Measurements from ENCODE around the gene SUPT4H1. TPM values are rescaled to one million over a fixed set of nuclear protein-coding genes. Genes with fewer than 3 reads are reported as not detected.
"Not testable (repeated sequence)": the region's sequence is repeated elsewhere in the genome, so short reads cannot be mapped to it uniquely, and the experiment has no call there.

The SUPT4H1 gene
- total RNA-seq = 49.8 and 56.8 TPM in 2 replicates

- peak; percentile 88 to 94 for DNase-seq (ENCODE audit: low read depth in 2 of 2)
Observed at GRCh38 chr17:58351831-58352595, at the start of gene SUPT4H1. SUPT4H1 (minus strand) TSS chr17:58352201; CDS start chr17:58352135, 66 bp downstream.

DNA sequence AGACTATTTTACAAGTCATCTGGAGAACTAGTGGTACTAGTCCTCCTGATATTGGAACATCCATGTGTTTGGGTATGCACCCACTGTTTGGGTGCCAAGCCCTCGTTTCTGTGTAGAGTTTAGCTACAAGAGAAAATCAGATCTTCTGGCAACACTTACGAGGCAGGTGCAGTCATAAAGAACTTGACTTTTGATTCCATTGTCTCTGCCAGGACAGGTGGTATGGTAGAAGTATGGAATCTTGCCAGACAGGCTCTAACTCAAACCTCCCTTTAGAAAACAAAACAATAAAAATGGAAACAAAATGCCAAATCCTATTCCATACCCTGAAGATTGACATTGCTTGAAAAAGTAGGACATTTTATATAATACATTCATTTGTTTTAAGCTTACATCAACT, 49.3 kb upstream of the SUPT4H1 start:
- no peak for DNase-seq (ENCODE audit: low read depth in 2 of 2)

GRCh38 chr17:58400826-58401225, 48.8 kb upstream of the SUPT4H1 start:
- no peak for DNase-seq (ENCODE audit: low read depth in 2 of 2)

- no peak for DNase-seq (ENCODE audit: low read depth in 2 of 2)
Observed at GRCh38 chr17:58399974-58400373, 48.0 kb upstream of the SUPT4H1 start.

DNA sequence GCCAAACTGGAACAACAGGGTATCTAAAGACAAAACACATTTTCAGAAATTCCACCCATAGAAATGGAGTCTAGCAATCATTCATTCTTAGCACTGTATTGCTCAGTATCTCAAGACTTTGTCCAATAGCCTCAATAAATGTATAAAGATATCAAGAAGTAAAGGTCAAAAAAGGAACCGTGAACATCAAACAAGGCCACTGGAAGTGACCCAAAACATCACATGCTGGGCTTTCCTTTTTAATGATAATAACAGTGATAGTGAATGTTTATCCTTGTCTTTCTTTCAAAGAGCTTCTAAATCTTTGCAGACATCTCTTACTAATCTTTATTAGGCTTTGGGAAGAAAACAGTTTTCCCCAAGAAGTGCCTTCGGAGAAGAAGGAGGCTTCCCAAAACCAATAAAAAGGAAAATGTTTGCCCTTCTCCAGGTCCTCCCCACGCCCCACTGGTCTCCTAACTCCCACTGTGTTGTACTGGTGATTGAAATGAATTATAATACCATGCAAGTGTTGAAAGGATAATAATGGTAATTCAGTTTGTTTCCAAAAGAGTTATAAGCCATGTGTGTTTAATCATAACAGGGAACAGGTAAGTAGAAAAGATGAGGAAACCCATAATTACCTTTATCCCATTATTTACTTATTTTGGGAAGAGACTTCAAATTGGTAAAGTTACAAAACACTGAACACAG, 46.7 kb upstream of the SUPT4H1 start:
- no peak for DNase-seq (ENCODE audit: low read depth in 2 of 2)

DNA sequence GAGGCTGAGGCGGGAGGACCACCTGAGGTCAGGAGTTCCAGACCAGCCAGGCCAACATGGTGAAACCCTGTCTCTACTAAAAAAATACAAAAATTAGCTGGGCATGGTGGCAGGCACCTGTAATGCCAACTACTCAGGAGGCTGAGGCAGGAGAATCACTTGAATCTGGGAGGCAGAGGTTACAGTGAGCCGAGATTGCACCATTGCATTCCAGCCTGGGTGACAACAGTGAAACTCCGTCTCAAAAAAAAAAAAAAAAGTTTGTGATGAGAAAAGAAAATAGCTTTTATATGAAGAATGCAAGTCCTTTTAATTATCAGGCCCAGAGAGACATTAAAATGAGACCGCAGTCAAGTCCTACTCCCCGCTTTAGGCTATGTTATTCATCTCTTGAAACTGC, 45.4 kb upstream of the SUPT4H1 start:
- DNase-seq (ENCODE audit: low read depth in 2 of 2) = not testable (repeated sequence)

- no peak for DNase-seq (ENCODE audit: low read depth in 2 of 2)
Observed at GRCh38 chr17:58396173-58396572, 44.2 kb upstream of the SUPT4H1 start.

DNA sequence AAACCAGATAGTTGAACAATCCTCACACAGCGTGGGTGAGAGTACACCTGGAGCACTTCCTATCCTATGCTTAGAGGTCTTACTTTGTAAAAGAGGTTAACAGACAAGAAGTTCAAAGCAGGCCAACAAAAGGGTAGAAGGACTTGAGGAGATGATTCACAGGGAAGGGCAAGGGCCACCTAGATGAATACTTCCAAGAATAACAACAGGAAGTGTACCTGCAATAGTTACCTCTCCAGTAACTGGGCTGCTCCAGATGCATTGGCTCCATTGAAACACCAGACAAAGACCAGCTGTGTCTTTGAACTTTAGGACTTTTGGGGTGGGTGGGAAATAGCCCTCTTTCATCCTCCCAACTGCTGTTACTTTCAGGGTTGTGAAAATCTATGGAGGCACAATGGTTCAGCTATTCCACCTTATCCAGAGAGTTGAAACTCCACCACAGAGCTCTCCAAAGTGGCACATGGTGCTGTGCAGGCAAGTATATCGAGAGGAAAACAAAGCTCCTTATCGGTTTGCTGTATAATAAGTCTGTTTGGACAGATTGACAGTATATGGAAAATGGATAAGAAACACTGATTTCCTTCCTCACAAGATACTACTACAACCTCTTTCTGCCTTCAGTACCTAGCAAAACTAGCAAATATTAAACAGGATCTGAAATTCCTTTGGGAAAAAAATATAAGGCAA, 42.7 kb upstream of the SUPT4H1 start:
- DNase-seq (ENCODE audit: low read depth in 2 of 2) = no peak

DNA sequence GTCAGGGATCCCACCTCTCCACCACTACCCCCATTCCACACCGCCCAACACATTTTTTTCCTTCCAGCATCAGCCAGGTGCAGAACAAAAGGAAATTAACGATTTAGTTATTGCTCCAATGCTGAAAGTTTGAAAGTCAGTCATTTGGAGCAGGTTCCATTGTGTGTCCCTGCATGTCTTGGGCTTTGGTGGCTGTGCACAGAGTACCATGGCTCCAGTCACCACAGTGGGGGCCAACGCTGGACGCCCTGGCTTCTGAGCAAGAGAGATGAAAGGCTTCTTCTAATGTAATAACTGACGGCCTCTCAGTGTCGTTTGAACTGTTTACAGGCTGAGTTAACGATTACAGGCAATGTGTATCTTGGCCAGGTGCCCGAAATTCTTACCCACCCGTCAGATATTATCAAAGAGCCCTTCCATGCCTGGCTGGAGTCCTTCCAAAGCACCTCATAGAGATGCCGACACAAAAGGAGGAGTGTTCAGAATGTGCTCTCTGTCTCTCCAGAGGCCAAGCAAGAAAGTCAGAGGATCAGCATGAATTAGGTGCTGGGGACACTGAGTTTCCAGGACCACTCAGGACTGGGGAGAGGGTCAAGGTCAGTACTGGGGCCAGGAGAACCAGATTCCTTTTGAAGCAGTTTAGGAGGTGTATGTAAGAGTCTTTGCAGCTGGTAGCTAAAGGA, 39.4 kb upstream of the SUPT4H1 start:
- DNase-seq (ENCODE audit: low read depth in 2 of 2) = peak; percentile 25 to 85

- DNase-seq (ENCODE audit: low read depth in 2 of 2) = no peak
Observed at GRCh38 chr17:58390884-58391283, 38.9 kb upstream of the SUPT4H1 start.

GRCh38 chr17:58388302-58389190, 36.5 kb upstream of the SUPT4H1 start:
- no peak for DNase-seq (ENCODE audit: low read depth in 2 of 2)

- DNase-seq (ENCODE audit: low read depth in 2 of 2) = no peak
Observed at GRCh38 chr17:58387834-58388233, 35.8 kb upstream of the SUPT4H1 start.

- DNase-seq (ENCODE audit: low read depth in 2 of 2) = no peak
Observed at GRCh38 chr17:58386708-58387107, 34.7 kb upstream of the SUPT4H1 start.

DNA sequence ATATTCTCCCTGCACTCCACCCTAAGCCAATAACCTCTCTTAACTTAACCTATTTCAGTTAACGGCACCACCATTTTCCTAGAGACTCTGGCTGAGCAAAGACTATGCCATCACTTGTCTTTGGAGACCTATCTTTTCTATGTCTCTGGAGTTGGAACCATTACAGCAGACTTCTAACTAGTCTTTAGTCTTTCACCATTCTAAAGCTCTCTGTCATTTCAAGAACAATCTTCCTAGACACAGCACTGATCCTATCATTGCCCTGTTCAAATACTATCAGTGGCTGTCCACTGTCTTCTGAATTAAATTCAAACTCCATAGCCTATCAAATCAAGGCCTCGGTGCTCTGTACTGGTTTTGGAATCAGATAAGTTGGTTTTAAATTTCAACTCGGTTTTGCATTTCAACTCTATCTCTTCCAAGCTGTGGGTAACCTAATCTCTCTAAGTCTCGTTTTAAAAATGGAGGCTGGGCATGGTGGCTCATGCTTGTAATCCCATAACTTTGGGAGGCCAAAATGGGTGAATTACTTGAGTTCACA, 33.4 kb upstream of the SUPT4H1 start:
- no peak for DNase-seq (ENCODE audit: low read depth in 2 of 2)

- no peak for DNase-seq (ENCODE audit: low read depth in 2 of 2)
Observed at GRCh38 chr17:58384897-58385296, 32.9 kb upstream of the SUPT4H1 start.

- no peak for DNase-seq (ENCODE audit: low read depth in 2 of 2)
Observed at GRCh38 chr17:58383892-58384462, 32.0 kb upstream of the SUPT4H1 start.

- DNase-seq (ENCODE audit: low read depth in 2 of 2) = no peak
Observed at GRCh38 chr17:58382872-58383242, 30.9 kb upstream of the SUPT4H1 start.

- no peak for DNase-seq (ENCODE audit: low read depth in 2 of 2)
Observed at GRCh38 chr17:58382108-58382871, 30.3 kb upstream of the SUPT4H1 start.

Measured in dermis microvascular lymphatic vessel endothelial cell (primary cell).